PC-9 (cell line): ENCODE measurements around the gene MLF2. TPM values are rescaled to one million over a fixed set of nuclear protein-coding genes. Genes with fewer than 3 reads are reported as not detected.
A peak's percentile ranks its signal among the peaks of the same experiment; 100 is the strongest.

Experiments used
- BruUV-seq: library from RNA; stranded (reverse); fragments of 400-500 nt; replicated peaks from 2 replicates; lab custom pipeline; 2021; lab: Mats Ljungman, UMichigan
- CTCF ChIA-PET: fragments of 300-600 bp; sonication (Branson Sonifier 250); formaldehyde crosslinking; loops from one replicate; lab custom pipeline; 2022; ENCODE audit warnings: antibody characterized with exemption; lab: Charles Lee
- POLR2A ChIA-PET: fragments of 300-600 bp; sonication (Branson Sonifier 250); formaldehyde crosslinking; loops from one replicate; lab custom pipeline; 2022; ENCODE audit warnings: antibody characterized with exemption; ENCODE audit not compliant: unreplicated experiment; lab: Charles Lee
- DNase-seq, 2 experiments: peaks; one replicate each; pipeline versions ENCODE4 v3.0.0 to v3.0.0-alpha.2; 2015 to 2022; ENCODE audit warnings: mixed read lengths in 1 of 2
- H2AFZ ChIP-seq: fragments of 200-600 bp; sonication (generic); 2 replicates; pipeline ENCODE4 v1.8.1; 2017; ENCODE audit warnings: antibody characterized with exemption
- H3F3A ChIP-seq: fragments of 200-600 bp; sonication (generic); 2 replicates; pipeline ENCODE4 v1.8.1; 2017; ENCODE audit warnings: antibody characterized with exemption, mild to moderate bottlenecking, low read depth; ENCODE audit not compliant: insufficient read depth
- H3K27ac ChIP-seq: fragments of 200-600 bp; sonication (generic); 2 replicates; pipeline ENCODE4 v1.6.1; 2016; ENCODE audit warnings: mixed run types
- H3K27me3 ChIP-seq: fragments of 200-600 bp; sonication (generic); 2 replicates; pipeline ENCODE4 v1.6.1; 2016; ENCODE audit warnings: low read depth, mixed run types; ENCODE audit not compliant: insufficient read depth
- H3K36me3 ChIP-seq: fragments of 200-600 bp; sonication (generic); 2 replicates; pipeline ENCODE4 v1.6.1; 2016; ENCODE audit warnings: low read depth, mixed run types
- H3K4me1 ChIP-seq: fragments of 200-600 bp; sonication (generic); replicated peaks from 2 replicates; pipeline ENCODE4 v1.6.1; 2016; ENCODE audit warnings: mixed run types; ENCODE audit not compliant: insufficient read depth
- H3K4me2 ChIP-seq: fragments of 200-600 bp; sonication (generic); 2 replicates; pipeline ENCODE4 v1.6.1; 2017; ENCODE audit warnings: mixed run types
- H3K4me3 ChIP-seq: fragments of 200-600 bp; sonication (generic); 2 replicates; pipeline ENCODE4 v1.6.1; 2016; ENCODE audit warnings: mixed run types
- H3K79me2 ChIP-seq: fragments of 200-600 bp; sonication (generic); 2 replicates; pipeline ENCODE4 v1.6.1; 2017; ENCODE audit warnings: low read depth, mixed run types
- H3K9me2 ChIP-seq: fragments of 200-600 bp; sonication (generic); 2 replicates; pipeline ENCODE4 v1.8.1; 2017; ENCODE audit warnings: mild to moderate bottlenecking; ENCODE audit not compliant: insufficient read depth
- H3K9me3 ChIP-seq: fragments of 200-600 bp; sonication (generic); 2 replicates; pipeline ENCODE4 v1.8.1; 2016; ENCODE audit warnings: low read depth; ENCODE audit not compliant: insufficient read depth
- H4K20me1 ChIP-seq: fragments of 200-600 bp; sonication (generic); 2 replicates; pipeline ENCODE4 v1.8.1; 2017; ENCODE audit not compliant: insufficient read depth
- EZH2 ChIP-seq: fragments of 200-600 bp; sonication (generic); IDR thresholded peaks from 2 replicates; pipeline ENCODE4 v1.8.0; 2017; ENCODE audit warnings: antibody characterized with exemption, low read depth
- intact Hi-C: fragments of 100-400 bp; cut with micrococcal nuclease; formaldehyde crosslinking; loops from one replicate; pipeline ENCODE4 v1.10.0; 2022; ENCODE audit not compliant: unreplicated experiment
- total RNA-seq: library from RNA; stranded (reverse); gene quantifications from 2 replicates; pipeline ENCODE4 v1.2.3, GENCODE V29; 2021
- TF ChIP-seq, protein P1 (sequence below): fragments of 200-600 bp; sonication (generic); conservative IDR thresholded peaks from 2 replicates; pipeline ENCODE4 v1.6.1; 2017; ENCODE audit warnings: mixed run types, antibody characterized with exemption, mild to moderate bottlenecking, moderate library complexity

MLF2 gene
- total RNA-seq, 1 experiment from 2014 or later: 379 TPM

DNA sequence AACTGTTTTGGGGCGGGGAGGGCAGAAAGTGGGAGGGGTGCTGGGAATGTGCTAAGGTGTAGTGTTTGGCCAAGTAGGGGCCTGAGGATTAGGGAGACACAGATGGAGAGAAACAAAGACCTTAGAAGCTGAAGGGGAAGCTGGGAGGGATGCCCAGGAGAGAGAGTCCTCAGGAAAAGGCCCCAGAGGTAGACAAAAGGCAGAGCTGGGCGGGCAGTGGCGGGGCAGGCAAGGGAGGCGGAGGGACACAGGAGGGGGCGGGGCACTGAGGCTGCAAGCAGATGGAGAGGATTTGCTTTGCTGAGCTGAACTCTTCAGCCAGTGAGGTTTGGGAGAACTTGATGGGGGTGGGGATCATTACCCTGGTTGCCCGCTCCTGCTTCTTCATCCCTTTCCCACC lies 16.0 kb upstream of the MLF2 start:
- intact Hi-C loops: no loop called here
- Histone ChIP-seq H3K79me2 (peaks cover 25% of the 10 kb centered on the region), H3K9me3 (no peaks in the 10 kb centered on the region), H3K36me3 (no peaks in the 10 kb centered on the region), H3K27ac (no peak overlapping the region), H3F3A (peaks cover 43% of the 10 kb centered on the region), H2AFZ (no peak overlapping the region), H3K4me1 (peaks cover 29% of the 10 kb centered on the region), H3K27me3 (no peaks in the 10 kb centered on the region), H3K4me3 (no peak overlapping the region), H3K4me2 (peak overlapping the region; percentile 82), H3K9me2 (no peaks in the 10 kb centered on the region), H4K20me1 (peaks cover 19% of the 10 kb centered on the region)
- TF ChIP-seq, protein P1, sequence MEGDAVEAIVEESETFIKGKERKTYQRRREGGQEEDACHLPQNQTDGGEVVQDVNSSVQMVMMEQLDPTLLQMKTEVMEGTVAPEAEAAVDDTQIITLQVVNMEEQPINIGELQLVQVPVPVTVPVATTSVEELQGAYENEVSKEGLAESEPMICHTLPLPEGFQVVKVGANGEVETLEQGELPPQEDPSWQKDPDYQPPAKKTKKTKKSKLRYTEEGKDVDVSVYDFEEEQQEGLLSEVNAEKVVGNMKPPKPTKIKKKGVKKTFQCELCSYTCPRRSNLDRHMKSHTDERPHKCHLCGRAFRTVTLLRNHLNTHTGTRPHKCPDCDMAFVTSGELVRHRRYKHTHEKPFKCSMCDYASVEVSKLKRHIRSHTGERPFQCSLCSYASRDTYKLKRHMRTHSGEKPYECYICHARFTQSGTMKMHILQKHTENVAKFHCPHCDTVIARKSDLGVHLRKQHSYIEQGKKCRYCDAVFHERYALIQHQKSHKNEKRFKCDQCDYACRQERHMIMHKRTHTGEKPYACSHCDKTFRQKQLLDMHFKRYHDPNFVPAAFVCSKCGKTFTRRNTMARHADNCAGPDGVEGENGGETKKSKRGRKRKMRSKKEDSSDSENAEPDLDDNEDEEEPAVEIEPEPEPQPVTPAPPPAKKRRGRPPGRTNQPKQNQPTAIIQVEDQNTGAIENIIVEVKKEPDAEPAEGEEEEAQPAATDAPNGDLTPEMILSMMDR: no peak
- no peak for TF ChIP-seq EZH2
- POLR2A ChIA-PET: interaction anchor here (0.7 kb wide), 1 partner anchor 361 kb away, joined by 10 read pairs; no protein-coding TSS in a partner anchor
- DNase-seq: peak in 1 of 2 experiments; percentile 47
- CTCF ChIA-PET: interaction anchor here (1.0 kb wide), 1 partner anchor 17 kb away, joined by 3 read pairs; no protein-coding TSS in a partner anchor
- no TSS peak for BruUV-seq

DNA sequence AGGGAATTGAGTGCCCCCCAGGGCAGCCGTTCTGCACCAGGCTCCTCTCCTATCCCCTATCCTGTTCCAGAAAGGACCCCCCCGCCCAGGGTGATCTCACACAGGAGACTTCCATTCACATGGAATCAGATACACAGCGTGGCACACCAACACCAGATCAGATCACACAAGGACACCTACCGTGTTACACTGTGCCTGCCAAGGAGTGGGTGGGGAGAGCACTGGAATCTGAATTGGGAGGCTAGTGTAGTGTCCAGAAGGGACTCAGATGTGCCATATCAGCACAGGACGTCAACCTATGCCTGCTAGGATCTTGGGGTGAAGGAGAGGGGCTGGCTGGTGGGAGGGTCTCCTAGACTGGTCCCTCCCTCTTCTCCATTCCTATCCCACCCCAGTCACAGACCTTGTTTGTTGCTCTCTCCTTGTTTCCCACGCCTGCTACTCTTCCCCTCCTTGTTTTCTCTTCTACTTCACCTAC lies 15.5 kb upstream of the MLF2 start:
- Histone ChIP-seq H3K36me3 (no peaks in the 10 kb centered on the region), H2AFZ (no peak overlapping the region), H3K4me2 (peak overlapping the region; percentile 82), H3K9me2 (no peaks in the 10 kb centered on the region), H3K9me3 (no peaks in the 10 kb centered on the region), H3K4me3 (peak overlapping the region; percentile 70; the same call in 1 of the 2 replicates), H3K79me2 (peaks cover 25% of the 10 kb centered on the region), H3K4me1 (peaks cover 34% of the 10 kb centered on the region), H4K20me1 (peaks cover 19% of the 10 kb centered on the region), H3K27ac (no peak overlapping the region), H3F3A (peaks cover 46% of the 10 kb centered on the region), H3K27me3 (no peaks in the 10 kb centered on the region)
- POLR2A ChIA-PET: interaction anchor here (0.5 to 0.7 kb wide), 2 partner anchors 191 to 361 kb away, joined by 3 to 10 read pairs; no protein-coding TSS in a partner anchor
- no peak for TF ChIP-seq EZH2
- TF ChIP-seq, protein P1: no peak
- intact Hi-C loops: no loop called here
- CTCF ChIA-PET: interaction anchor here (4.8 kb wide), 1 partner anchor 15 kb away, joined by 83 read pairs; the partner anchor contains the start of gene MLF2
- no peak for DNase-seq
- no TSS peak for BruUV-seq

DNA sequence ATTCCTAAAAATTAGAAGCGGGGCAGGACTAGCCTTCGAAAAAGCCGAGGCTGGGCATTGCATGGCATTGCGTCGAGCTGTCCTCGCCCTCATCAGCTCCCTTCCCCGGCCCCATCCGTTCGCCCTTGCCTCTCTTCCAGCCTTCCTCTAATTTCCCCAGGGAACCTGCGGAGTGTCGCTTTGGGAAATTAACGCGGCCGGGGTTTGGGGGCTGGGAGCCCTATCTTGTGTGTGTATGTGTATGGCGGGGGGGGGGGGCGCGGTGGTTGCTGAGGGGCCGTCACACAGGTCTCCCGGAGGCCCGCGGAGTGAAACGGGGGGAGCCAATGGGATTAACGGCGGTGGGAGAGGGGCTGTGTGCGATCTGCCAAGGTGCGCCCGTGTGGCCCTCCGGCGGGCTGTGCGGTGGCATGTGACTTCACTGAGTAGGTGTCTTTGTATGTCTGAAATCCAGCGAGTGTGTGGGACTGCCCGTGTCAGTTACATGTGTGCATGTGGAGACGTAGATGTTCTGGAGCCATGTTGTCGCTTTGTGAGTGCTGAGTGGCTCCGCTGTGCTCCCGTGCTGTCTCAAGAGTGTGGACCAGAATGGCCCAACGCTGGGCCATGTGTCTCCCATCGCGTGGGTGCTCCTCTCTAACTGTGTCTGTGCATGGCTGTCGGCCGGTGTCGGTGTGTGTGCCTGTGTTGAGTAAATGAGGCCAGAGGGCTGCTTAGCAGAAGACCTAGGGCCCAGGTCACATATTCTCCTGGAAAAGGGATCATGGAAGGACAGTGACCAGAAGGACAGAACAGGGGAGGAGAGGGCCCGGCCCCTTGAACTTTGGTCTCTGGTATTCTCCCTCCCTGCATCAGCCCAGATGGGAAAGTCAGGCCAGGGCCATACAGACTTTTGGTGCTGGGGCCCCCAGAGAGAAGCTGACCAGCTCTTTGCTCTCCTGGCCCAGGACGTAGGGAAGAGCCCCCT lies 14.7 kb upstream of the MLF2 start:
- TF ChIP-seq EZH2: no peak
- TF ChIP-seq, protein P1: no peak
- no peaks in the 10 kb centered on the region for H3K9me3 ChIP-seq
- peak overlapping the region; percentile 82 for H3K4me2 ChIP-seq
- no peak for DNase-seq
- H3K27me3 ChIP-seq: no peaks in the 10 kb centered on the region
- ChIA-PET CTCF (interaction anchor here (0.6 to 4.8 kb wide), 8 partner anchors 9 to 113 kb away, joined by 3 to 83 read pairs (median 4); partner anchors contain the start of genes CDCA3, MLF2 and USP5), POLR2A (interaction anchor here (0.5 to 2.6 kb wide), 8 partner anchors 14 to 192 kb away, joined by 3 to 59 read pairs (median 12); partner anchors contain the start of genes CDCA3, COPS7A, MLF2 and USP5)
- H4K20me1 ChIP-seq: peaks cover 19% of the 10 kb centered on the region
- no peaks in the 10 kb centered on the region for H3K36me3 ChIP-seq
- peak overlapping the region; percentile 54 for H3K27ac ChIP-seq
- H2AFZ ChIP-seq: peak overlapping the region; percentile 80
- peaks cover 51% of the 10 kb centered on the region for H3F3A ChIP-seq
- BruUV-seq: TSS peak; percentile 32
- H3K9me2 ChIP-seq: no peaks in the 10 kb centered on the region
- intact Hi-C loops: no loop called here
- H3K79me2 ChIP-seq: peaks cover 25% of the 10 kb centered on the region
- H3K4me3 ChIP-seq: peak overlapping the region; percentile 70
- H3K4me1 ChIP-seq: peaks cover 36% of the 10 kb centered on the region
